Effector CD8-positive, alpha-beta T cell (primary cell): ENCODE measurements around the gene GOLGA6L6.
"Not testable (repeated sequence)": the region's sequence is repeated elsewhere in the genome, so short reads cannot be mapped to it uniquely, and the experiment has no call there.

Experiments
- DNase-seq: peaks from one replicate; lab custom pipeline; 2025; lab: John Stamatoyannopoulos, UW
- total RNA-seq, 4 experiments: gene quantifications; one replicate each; lab custom pipeline; 2026; lab: John Stamatoyannopoulos, UW

The GOLGA6L6 gene, protein sequence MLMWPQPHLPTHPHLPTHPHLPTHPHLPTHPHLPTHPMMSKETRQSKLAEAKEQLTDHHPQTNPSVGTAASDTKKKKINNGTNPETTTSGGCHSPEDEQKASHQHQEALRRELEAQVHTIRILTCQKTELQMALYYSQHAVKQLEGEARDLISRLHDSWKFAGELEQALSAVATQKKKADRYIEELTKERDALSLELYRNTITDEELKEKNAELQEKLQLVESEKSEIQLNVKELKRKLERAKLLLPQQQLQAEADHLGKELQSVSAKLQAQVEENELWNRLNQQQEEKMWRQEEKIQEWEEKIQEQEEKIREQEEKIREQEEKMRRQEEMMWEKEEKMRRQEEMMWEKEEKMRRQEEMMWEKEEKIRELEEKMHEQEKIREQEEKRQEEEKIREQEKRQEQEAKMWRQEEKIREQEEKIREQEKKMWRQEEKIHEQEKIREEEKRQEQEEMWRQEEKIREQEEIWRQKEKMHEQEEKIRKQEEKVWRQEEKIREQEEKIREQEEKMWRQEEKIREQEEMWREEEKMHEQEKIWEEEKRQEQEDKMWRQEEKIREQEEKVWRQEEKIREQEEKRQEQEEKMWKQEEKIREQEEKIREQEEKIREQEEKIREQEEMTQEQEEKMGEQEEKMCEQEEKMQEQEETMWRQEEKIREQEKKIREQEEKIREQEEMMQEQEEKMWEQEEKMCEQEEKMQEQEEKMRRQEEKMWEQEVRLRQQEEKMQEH
- 0 reads per million in 4 experiments for total RNA-seq

DNA sequence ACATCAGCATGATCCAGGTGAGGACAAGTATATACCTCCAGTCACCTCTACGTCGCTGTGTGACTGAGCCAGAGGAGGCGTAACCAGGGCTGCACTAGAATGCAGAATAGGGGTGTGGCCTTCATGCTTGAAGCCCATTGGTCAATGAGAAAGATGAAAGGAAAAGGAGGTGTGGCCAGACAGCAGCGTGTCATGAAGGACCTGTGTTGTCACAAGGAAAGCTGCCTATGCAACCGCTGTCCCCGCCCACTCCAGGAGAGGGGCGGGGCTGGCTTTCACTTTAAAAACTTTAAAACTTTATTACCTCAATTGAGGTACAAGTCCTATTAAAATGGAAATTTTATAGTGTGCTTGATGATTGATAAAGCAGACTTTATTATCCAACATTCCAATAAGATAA, at the start of gene GOLGA6L6:
GOLGA6L6 (minus strand) TSS at position 101 of the 400 bp plus-strand sequence; CDS start at position 10, 91 bp downstream.
- not testable (repeated sequence) for DNase-seq

DNA sequence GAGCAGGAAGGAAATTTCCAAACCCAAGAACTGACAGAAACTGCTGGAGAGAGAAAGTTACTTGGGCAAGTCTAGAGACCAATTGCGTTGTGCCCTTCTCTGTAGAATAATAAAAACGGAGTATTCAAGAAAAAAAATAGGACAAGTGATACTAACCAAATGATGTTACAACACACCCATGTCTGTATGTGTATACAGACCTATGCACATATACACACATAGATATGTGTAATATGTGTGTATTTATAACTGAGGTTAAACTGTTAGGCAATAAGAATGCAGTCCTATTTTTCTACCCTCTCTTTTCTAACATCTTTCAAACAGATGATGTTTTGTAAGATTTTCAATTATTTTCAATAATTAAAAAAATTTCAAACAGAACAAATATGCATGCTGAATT, 48.5 kb upstream of the GOLGA6L6 start:
- DNase-seq, result not testable (repeated sequence)

DNA sequence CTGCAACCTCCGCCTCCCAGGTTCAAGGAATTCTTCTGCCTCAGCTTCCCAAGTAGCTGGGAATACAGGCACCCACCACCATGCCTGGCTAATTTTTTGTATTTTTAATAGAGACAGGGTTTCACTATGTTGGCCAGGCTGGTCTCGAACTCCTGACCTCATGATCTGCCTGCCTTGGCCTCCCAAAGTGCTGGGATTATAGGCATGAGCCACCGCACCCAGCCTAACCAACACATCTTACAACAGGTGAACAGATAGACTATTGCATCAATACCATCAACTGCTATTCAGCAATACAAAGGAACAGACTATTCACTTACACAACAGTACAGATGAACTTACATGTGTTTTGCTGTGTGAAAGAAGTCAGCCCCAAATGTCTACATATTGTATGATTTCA, 45.2 kb upstream of the GOLGA6L6 start:
- DNase-seq, result not testable (repeated sequence)

DNA sequence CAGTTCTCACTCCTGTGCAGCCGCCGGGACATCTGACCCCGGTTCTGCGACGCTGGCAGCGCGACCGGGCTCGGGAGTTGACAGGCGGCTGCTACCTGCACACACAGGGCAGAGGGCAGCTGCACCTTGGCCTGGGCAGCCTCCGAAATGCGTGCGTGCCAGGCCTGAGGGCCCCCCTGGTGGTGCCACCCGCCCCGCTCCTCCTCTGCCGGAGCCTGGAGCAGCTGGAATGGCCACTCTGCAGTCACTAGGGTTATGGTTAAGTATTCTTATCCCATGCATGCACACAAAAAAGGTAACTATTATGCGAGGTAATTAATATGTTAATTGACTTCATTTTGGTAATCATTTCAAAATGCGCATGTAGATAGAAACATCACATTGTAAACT, 41.1 kb upstream of the GOLGA6L6 start:
- DNase-seq, result not testable (repeated sequence)

DNA sequence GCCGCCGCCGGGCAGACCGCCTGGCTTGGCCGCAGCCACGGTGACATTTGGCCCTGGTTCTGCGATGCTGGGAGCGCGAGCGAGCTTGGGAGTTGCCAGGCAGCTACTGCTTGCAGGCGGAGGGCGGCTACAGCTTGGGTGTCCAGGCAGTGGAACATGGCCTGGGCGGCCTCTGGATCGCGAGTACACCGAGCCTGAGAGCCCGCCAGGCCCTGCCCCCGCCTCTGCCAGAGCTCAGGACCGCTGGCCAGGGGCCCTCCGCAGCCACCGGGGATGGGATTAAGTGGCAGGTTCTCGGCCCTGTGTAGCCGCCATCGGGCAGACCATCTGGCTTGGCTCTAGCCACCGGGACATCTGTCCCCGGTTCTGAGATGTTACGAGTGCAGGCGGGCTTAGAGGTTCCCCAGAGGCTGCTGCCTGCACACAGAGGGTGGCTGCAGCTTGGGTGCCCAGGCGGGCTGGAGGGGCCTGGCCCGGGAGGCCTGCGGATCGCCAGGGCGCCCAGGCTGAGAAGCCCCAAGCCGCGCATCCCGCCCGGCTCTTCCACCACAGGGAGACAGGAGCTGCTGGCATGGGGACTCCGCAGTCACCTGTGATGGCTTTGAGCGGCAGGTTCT, 40.6 kb upstream of the GOLGA6L6 start:
- DNase-seq, result not testable (repeated sequence)

DNA sequence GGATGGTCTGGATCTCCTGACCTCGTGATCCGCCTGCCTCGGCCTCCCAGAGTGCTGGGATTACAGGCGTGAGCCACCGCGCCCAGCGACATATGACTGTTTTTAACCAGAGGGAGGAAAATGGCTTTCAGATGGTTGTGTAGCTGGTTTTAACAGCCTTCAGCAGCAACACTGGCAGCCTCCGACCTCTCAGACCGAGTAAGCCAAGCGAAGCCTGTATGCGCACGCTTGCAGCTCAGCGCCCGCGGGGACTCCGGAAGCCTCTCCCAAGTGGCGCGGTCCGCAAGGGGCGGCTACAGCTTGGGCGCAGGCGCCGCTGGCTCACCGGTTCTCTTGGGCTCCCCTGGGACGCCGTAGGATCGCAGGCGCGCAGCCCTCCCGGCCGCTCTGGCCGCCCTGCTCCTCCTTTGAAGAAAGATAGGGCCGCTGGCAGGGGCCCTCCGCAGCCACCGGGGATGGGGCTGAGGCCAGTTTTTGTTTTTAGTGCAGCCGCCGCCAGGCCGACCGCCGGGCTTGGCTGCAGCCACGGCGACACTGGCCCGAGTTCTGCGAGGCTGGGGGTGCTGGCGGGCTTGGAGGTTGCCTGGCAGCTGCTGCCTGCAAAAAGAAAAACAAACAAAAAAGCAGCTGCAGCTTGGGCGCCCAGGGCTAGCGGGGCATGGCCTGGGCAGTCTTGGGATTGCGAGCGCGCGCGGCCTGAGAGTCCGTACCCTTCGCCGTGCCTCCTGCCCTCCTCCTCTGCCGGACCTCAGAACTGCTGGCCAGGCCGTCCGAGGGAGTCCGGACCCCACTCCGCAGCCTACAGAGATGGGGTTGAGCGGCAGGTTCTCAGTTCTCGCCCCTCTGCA, 39.9 kb upstream of the GOLGA6L6 start:
- not testable (repeated sequence) for DNase-seq

DNA sequence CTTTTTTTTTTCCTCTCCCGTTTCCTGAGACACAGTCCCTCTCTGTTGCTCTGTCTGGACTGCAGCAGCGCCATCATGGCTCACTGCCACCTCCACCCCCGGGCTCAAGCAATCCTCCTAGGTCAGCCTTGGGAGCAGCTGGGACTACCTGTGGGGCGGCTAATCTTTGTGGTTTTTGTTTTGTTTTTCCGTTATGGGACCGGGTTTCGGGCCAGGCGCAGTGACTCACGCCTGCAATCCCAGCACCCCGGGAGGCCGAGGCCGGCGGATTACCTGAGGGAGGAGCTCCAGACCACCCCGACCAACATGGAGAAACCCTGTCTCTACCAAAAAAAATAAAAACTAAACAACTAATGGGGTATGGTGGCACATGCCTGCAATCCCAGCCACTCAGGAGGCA, 38.1 kb upstream of the GOLGA6L6 start:
- DNase-seq, result not testable (repeated sequence)

DNA sequence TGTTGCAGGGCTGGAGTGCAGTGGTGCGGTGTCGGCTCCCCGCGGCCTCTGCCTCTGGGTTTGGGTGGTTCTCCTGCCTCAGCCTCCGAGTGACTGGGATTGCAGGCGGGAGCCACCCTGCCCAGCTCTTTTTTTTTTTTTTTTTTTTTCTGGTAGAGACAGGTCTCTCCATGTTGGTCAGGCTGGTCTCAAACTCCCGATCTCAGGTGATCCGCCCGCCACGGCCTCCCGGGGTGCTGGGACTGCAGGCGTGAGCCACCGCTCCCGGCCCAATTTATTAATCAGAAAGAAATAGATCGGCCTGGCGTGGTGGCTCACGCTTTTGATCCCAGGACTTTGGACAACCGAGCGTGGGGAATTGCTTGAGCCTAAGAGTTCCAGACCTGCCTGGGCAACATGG, 9.7 kb upstream of the GOLGA6L6 start:
- not testable (repeated sequence) for DNase-seq

DNA sequence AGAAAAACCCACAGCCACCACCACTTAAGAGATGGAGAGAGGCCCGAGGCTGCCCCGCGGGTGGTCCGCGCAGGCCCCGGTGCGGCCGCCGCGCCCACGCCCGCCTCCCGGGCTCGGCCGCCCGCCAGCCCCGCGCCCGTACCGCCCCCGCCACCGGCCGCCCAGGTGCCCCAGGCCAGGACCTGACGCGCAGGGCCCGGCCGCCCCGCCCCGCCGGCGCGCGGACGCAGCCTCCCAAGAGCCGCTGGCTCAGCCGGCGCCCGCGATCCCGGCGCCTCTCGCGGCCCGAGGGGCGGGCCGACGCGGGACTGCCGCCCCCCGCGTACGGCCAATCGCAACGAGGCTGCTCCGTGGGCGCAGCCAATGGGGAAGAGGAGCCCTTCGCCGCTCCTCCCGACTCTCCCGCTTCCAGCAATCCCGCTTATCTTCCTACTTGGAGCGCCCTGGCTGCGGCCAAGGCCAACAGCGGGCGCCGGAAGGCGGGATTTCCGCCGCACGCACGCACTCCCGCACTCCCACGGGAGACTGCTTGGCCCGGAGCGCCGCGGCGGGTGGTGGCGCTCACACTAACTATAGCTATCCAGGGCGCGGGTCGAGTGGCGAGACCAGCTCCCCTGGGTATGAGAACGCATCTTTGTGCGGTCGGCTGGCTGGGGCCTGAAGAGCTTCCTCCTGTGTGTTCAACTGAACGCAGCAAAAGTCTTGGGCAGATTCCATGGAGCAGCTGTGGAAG, 35.5 kb downstream of the GOLGA6L6 start:
- DNase-seq, result not testable (repeated sequence)

DNA sequence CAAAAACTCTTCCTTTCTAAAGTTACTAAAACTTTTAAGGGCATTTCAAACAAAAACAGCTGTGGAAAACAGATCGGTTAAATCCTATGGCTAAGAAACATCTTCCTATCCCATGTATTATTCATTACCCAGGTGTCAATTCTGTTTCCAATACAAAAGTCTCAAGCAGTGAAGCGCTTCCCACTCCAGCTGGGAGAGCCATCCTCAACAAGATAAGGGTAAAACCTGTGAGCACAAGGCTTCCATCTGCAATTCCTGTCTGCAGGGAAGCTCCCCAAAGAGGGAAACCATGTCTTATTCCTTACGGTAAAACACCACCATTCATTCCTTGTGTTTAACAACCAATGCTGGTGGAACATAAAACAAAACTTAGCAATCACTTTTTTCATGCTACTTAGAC, 38.8 kb downstream of the GOLGA6L6 start:
- not testable (repeated sequence) for DNase-seq

DNA sequence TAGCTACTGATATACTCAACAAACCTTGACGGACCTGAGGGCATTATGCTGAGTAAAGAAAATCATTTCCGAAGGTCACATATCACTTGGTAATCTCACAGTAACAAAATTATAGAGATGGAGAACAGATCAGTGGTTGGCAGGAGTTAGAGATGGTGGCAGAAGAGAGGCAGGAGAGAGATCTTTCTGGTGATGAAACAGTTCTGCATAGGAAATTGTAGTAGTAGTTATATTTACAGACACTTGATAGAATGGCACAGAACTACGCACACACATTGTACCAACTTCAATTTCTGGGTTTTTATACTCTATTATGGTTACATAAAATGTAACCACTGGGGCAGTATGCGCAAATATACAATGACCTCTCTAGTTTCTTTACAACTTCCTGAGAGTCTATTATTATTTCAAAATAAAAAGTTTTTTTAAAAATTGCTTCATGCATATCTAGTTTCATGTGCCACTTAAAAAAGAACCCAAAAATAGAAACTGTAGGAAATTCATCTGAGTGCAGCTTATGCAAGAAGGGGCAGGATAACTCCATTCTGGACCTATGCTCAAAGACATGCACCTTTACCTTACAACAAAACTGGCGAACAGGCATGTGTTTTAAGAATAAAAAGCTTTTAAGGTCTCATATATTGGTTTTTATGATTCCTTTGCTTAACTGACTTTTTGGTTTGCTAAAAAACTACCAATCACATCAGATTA, 39.9 kb downstream of the GOLGA6L6 start:
- DNase-seq, result not testable (repeated sequence)

DNA sequence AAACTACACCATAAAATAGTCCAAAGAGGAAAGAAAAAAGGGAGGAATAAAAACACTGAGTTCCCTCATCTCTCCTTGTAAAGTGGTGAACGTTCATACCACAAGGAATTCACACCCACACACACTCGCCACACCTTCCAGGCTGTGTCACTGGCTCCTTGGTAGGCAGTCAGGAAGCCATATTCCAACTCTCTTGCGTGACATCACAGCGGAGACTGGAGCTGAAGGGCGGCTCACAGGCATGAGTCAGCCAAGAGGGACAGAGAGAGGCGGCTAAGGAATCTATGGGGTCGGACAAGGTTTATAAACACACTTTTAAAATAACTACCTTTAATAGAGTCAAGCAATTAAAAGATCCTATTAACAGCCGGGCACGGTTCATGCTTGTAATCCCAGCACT, 43.8 kb downstream of the GOLGA6L6 start:
- not testable (repeated sequence) for DNase-seq

DNA sequence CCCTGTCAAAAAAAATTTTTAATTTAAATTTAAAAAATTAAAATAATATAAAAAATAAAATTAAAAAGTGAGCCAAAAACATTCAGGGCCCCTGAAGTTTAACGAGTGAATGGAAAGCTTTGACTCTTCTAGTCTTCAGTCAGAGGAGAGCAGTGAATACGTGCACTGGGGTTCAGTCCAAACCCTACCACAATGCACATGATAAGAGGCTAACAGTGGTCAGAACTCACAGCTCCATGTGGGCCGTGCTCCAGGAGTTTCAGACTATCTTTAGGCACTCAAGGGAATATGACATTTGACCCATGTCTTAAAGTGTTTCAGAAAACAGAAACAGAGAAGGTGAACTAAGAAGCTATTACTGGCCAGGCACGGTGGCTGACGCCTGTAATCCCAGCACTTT, 48.6 kb downstream of the GOLGA6L6 start:
- not testable (repeated sequence) for DNase-seq

DNA sequence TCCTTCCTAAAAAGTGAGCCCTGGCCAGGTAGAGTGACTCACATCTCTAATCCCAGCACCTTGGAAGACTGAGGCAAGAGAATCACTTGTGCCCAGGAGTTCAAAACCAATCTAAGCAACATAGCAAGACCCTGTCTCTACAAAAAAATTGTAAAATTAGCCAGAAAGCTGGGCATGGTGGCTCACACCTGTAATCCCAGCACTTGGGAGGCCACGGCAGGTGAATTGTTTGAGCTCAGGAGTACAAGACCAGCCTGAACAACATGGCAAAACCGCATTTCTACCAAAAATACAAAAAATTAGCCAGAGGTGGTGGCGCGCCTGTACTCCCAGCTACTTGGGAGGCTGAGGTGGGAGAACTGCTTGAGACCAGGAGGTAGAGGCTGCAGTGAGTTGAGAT, 49.0 kb downstream of the GOLGA6L6 start:
- DNase-seq, result not testable (repeated sequence)

DNA sequence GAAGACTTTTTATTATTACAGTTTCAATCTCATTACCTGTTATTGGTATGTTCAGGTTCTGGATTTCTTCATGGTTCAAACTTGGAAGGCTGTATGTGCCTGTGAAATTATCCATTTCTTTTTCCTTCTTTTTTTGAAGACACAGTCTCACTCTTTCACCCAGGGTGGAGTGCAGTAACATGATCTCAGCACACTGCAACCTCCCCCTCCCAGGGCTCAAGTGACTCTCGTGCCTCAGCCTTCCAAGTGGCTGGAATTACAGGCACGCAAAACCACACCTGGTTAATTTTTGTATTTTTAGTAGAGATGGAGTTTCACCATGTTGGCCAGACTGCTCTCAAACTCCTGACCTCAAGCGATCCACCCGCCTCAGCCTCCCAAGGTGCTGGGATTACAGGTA, 52.3 kb downstream of the GOLGA6L6 start:
- not testable (repeated sequence) for DNase-seq
